Bone marrow (tissue), 2 donors: Measurements from ENCODE around the gene BLVRB.
"Not testable (repeated sequence)": the region's sequence is repeated elsewhere in the genome, so short reads cannot be mapped to it uniquely, and the experiment has no call there.

ENCODE experiments used
- DNase-seq, 2 donors: peaks; one replicate each; lab custom pipeline; 2025; lab: John Stamatoyannopoulos, UW

BLVRB gene

DNA sequence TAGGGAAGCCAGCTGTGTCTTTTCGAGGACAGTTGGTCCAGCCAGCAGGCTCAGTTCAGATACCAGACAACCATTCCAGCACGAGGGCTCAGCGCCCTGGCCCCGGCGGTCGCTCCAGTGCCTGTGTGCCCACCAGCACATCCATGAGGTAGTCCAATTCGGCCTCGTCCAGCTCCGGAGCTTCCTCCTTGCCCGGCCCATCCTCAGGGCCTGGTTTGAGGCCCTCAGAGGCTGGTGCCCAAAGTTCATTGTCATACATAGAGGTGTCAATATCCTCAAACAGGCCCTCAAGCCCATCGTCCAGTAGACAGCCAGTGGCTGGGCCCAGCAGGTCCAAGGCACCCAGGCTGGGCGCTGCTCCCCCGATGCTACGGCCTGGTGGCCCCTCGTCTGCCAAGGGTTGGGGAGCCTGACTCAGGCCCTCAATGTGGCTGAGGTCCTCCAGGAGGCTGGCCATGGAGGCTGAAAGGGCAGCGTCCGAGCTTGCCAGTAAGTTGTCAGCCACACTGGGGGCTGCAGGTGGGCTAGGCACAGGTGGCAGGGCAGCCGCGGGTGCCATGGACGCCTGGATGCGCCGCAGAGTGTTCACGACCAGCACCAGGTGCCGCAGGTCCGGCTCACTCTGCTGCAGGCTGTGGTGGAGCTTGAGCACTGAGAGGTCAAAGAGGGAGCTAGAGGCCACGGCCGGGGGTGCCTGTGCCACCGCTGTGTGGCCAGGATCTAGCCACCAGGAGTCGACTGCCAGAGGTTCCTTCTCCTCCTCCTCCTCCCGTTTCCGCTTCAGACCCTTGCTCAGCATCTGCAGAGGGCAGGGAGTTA lies 42.6 kb downstream of the BLVRB start:
- no peak for DNase-seq

DNA sequence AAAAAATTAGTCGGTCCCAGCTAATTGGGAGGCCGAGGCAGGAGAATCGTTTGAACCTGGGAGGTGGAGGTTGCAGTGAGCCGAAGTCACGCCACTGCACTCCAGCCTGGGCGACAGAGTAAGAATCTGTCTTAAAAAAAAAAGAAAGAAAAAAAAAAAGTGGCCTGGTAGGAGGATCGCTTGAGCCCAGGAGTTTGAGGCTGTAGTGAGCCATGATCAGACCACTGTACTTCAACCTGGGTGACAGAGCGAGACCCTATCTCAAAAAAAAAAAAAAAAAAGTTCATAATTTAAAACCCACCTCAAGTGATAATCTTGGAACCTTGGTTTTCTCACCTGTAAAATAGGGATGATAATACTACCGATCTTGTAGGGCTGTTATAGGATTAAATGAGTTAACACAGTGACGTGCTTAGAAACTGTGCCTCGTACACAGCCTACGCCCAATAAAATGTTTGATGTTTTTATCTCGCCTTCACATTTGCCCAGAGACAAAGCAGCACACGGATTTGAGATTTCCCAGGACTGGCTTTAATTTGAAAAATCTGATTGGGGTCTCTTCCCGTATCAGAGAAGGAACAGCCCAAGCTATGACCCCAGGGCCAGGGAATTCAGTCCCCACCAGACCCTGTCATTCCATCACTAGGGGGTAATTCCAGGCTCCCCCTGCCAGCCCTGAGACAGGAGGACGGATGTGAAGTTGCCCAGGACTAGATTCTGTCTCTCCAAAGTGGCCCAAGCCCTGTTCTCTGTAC lies 43.4 kb downstream of the BLVRB start:
- DNase-seq: no peak

- DNase-seq: peak; percentile 59 to 95
Observed at GRCh38 chr19:40420766-40421765, 44.5 kb downstream of the BLVRB start.

DNA sequence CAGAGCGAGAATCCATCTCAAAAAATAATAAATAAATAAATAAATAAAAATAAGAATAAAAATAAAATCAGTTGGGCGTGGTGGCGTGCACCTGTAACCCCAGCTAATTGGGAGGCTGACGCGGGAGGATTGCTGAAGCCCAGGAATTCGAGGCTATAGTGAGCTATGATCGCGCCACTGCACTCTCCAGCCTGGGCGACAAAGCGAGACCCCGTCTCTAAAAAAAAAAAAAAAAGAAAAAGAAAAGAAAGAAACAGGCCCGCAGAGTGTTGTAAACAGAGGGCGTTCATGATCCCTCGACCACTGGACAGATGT lies 45.1 kb downstream of the BLVRB start:
- DNase-seq: no peak

- DNase-seq: no peak
Observed at GRCh38 chr19:40419780-40420179, 45.8 kb downstream of the BLVRB start.

GRCh38 chr19:40419066-40419612 lies 46.4 kb downstream of the BLVRB start:
- no peak for DNase-seq

GRCh38 chr19:40418040-40418439 lies 47.5 kb downstream of the BLVRB start:
- DNase-seq: no peak

DNA sequence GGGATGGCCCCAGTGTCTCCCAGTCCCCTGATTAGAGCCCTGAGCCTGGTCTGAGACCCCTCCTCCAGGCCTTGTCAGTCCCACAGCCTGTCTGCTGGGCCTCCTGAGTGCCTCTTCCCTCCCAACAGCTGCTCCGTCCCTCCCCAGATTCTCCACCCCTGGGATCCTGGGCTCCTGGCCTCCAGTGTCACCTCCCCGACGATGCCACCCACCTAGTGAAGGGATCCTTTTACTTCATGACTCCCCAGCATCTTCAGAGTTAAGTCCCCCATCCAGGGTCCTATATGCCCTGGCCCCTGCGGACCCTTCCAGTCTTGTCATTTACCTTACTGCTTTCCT lies 47.9 kb downstream of the BLVRB start:
- DNase-seq: no peak

GRCh38 chr19:40416918-40417642 lies 48.5 kb downstream of the BLVRB start:
- peak in 1 of 2 donors; percentile 29 for DNase-seq

DNA sequence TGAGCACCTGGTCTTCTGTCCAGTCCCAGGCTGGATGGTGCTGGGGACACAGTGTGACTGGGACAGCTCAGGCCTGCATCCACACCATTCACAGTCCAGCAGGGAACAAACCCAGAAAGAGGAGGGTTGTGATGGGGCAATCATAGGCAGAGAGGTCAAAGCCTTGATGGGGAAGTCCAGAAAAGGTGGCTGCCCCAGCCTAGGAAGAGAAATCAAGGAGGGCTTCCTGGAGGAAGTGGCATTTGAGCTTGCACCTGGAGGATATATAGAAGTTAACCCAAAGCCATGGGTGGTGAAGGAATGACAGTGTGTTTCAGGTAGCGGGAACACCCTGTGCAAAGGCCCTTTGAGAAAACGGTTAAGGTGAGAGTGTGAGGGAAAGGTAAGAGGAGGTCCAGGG lies 49.8 kb downstream of the BLVRB start:
- DNase-seq: no peak

DNA sequence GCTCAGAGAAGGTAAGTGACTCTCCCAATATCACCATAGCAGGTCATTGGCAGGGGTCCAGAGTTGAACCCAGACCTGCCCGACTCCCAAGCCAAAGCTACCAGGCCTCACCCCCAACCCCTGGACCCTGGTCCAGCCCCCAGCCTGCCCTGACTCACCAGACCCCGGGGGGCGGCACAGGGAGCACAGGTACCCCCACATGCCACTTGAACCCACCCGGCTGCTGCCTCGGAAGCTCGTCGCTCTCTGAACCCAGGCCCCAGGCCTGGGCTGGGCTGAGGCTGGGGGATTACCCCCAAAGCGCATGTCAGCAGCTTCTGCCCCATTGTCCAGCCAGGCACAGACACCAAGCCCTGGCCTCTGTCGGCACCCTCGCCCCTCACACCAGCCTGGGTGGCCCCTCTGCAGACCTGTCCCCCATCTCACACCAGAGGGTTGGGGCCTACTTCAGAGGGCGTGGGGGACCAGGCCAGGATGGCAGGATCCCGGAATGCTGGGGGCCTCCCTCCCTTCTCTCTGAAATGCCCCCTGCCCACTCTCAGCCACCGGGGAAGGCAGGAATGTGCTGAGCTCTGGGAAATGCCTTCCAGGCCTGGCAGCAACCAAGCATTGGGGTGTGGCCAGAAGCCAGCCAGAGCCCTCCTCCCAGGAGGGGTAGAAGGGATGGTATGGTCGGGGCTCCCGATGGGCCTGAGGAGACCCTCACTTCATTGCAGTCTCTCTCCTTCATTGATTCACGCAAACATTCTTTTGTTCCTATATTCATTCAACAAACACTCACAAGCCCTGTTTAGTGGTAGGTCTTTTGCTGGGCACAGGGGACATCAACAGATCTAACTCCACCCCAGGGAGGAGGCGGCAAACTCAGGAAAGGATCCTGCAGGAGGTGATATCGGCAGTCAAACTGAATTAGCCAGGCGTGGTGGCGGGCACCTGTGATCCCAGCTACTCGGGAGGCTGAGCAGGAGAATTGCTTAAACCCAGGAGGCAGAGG lies 50.7 kb downstream of the BLVRB start:
- DNase-seq: no peak

GRCh38 chr19:40413291-40413845 lies 52.2 kb downstream of the BLVRB start, which contains the start of gene PRX:
Gene PRX, minus strand, starts transcription at chr19:40413378. Its CDS starts 5,446 bp downstream, at chr19:40407932.
- DNase-seq: no peak

- DNase-seq: no peak
Observed at GRCh38 chr19:40412866-40413265, 52.7 kb downstream of the BLVRB start.

- DNase-seq: no peak
Observed at GRCh38 chr19:40411958-40412499, 53.5 kb downstream of the BLVRB start.

DNA sequence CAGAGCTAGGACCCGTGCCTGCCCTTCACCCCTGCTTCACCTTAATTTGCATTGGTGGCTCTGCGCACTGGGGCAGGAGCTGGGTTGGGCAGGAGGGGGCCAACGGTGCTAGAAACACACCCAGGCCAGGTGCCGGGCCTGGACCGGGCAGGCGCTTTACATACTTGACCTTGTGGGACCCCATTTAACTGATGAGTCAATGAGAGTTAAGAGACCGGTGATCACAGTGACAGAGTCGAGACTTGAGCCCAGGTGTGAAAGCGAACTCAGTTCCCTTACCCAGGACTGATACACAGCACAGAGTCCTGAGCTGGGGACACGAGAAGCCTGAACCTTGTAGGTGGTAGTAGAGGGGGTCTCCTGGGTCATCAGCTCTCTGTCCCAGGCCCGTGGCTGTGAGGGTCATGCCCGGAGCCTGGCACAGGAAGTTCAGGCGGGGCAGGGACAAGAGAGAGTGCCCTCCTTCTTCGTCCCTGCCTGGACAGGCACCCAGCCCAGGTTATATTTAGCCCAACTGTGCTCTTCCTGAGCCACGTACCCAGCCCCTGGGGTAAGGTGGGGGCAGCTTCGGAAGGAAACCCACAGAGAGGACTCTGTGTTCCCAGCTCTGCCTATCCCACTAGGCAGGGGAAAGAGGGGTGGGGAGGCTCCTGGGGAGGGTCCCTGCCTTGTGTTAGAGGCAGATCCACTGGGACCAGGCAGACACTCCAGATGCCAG lies 54.3 kb downstream of the BLVRB start:
- no peak for DNase-seq

DNA sequence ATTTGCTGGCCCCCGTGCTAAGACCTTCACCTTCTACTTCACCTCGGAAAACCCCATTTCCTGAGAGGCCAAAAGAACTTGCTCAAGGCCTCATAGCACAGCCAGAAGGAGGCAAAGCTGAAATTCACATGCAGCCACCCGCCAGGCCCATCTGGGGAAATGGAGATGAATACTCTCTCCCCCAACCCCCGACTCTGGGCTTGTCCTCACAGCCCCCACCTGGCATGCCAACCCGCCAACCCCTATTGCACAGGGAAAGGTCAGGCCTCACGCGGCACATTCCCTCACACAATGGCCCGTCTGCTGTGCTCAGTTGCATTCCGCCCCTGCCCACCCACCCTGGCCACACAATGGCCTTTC lies 55.5 kb downstream of the BLVRB start:
- no peak for DNase-seq

GRCh38 chr19:40408598-40408925 lies 57.0 kb downstream of the BLVRB start:
- DNase-seq: not testable (repeated sequence)

- DNase-seq: no peak
Observed at GRCh38 chr19:40407714-40408597, 57.6 kb downstream of the BLVRB start.
